Fibroblast of lung (primary cell): ENCODE results near the gene ERGIC3. TPM values are rescaled to one million over a fixed set of nuclear protein-coding genes. Genes with fewer than 3 reads are reported as not detected.

Source experiments
- DNase-seq, 2 donors: peaks; one replicate each; pipeline versions ENCODE4 v3.0.0 to v3.0.0-alpha.2; 2010; ENCODE audit warnings: low read depth in 2 of 2
- H2AFZ ChIP-seq: 2 replicates; pipeline ENCODE4 v1.5.1; 2012; ENCODE audit warnings: low read length, control low read depth, inconsistent platforms
- H3K27ac ChIP-seq: 2 replicates; pipeline ENCODE4 v1.5.1; 2011; ENCODE audit warnings: low read length, control low read depth; ENCODE audit not compliant: insufficient read depth
- H3K27me3 ChIP-seq: 2 replicates; pipeline ENCODE4 v1.5.1; 2011; ENCODE audit warnings: mild to moderate bottlenecking, low read length; ENCODE audit not compliant: control insufficient read depth, insufficient read depth
- H3K36me3 ChIP-seq: 2 replicates; pipeline ENCODE4 v1.5.1; 2011; ENCODE audit warnings: low read length; ENCODE audit not compliant: control insufficient read depth, insufficient read depth
- H3K4me1 ChIP-seq: 2 replicates; pipeline ENCODE4 v1.5.1; 2011; ENCODE audit warnings: low read length; ENCODE audit not compliant: control insufficient read depth, insufficient read depth; ENCODE audit errors: extremely low read depth
- H3K4me2 ChIP-seq: 2 replicates; pipeline ENCODE4 v1.5.1; 2011; ENCODE audit warnings: low read length, control low read depth; ENCODE audit not compliant: insufficient read depth; ENCODE audit errors: extremely low read depth
- H3K4me3 ChIP-seq, 4 experiments: fragments of 200-600 bp in 1 of 4; sonication (generic) in 1 of 4; replicated peaks in 1 of 4; 2 replicates each; pipeline ENCODE4 v1.5.1; 2011 to 2016; ENCODE audit warnings: low read length in 4 of 4, low read depth in 3 of 4, mild to moderate bottlenecking in 3 of 4, control low read depth in 2 of 4, inconsistent platforms in 1 of 4, mixed read lengths in 1 of 4; ENCODE audit not compliant: insufficient read depth in 1 of 4; ENCODE audit errors: control extremely low read depth in 1 of 4
- H3K79me2 ChIP-seq: 2 replicates; pipeline ENCODE4 v1.5.1; 2012; ENCODE audit warnings: mild to moderate bottlenecking, low read length, inconsistent platforms; ENCODE audit not compliant: control insufficient read depth, insufficient read depth
- H3K9ac ChIP-seq: 2 replicates; pipeline ENCODE4 v1.5.1; 2011; ENCODE audit warnings: mild to moderate bottlenecking, low read length, control low read depth; ENCODE audit not compliant: insufficient read depth
- H3K9me3 ChIP-seq: 2 replicates; pipeline ENCODE4 v1.5.1; 2012; ENCODE audit warnings: low read depth, low read length; ENCODE audit not compliant: control insufficient read depth, insufficient read depth
- H4K20me1 ChIP-seq: 2 replicates; pipeline ENCODE4 v1.5.1; 2011; ENCODE audit warnings: low read length; ENCODE audit not compliant: control insufficient read depth, insufficient read depth; ENCODE audit errors: extremely low read depth
- CTCF ChIP-seq, 2 donors: IDR thresholded peaks in 1 of 2; conservative IDR thresholded peaks in 1 of 2; 1 replicate in 1 of 2; 2 replicates in 1 of 2; pipeline ENCODE4 v1.5.1; 2011 to 2012; ENCODE audit warnings: low read length in 2 of 2, control low read depth in 1 of 2, inconsistent platforms in 1 of 2, low read depth in 1 of 2, mild to moderate bottlenecking in 1 of 2
- EZH2 ChIP-seq: IDR thresholded peaks from 2 replicates; pipeline ENCODE4 v1.5.1; 2012; ENCODE audit warnings: low read length, control low read depth, mild to moderate bottlenecking; ENCODE audit errors: missing control alignments
- polyA plus RNA-seq, 2 donors: library from polyadenylated mRNA; depleted of rRNA in 1 of 2; stranded (reverse) in 1 of 2; unstranded in 1 of 2; fragments of >200 nt; gene quantifications; 2 replicates each; pipeline ENCODE4 v1.2.1, GENCODE V29; 2011 to 2012; ENCODE audit warnings: missing spikeins in 1 of 2
- total RNA-seq: library from RNA; depleted of rRNA; stranded (reverse); fragments of >200 nt; gene quantifications from 2 replicates; pipeline ENCODE4 v1.2.1, GENCODE V29; 2014

ERGIC3 gene
- total and polyA plus RNA-seq, 2 donors (not counting 1 experiment from before 2014, with no cell fraction given), result 335 to 355 TPM

- no peak for DNase-seq
- H3K9me3 ChIP-seq, result no peaks in the 10 kb centered on the region
- no peak overlapping the region for H3K4me2 ChIP-seq
Measured at GRCh38 chr20:35575958-35576357, 34.1 kb downstream of the ERGIC3 start.

GRCh38 chr20:35576816-35577215 lies 34.9 kb downstream of the ERGIC3 start:
- H3K4me3 ChIP-seq, result no peak overlapping the region
- no peak for TF ChIP-seq EZH2
- no peak for TF ChIP-seq CTCF (conservative IDR thresholded peaks at IDR 0.05 in 1 of 2, IDR thresholded peaks at IDR 0.05 in 1 of 2; ENCODE audit: low read depth in 1 of 2, low read length in 2 of 2)
- no peak for DNase-seq

More at GRCh38 chr20:35575958-35576357, 34.1 kb downstream of the ERGIC3 start:
- Histone ChIP-seq H3K36me3 (no peaks in the 10 kb centered on the region), H3K27me3 (no peaks in the 10 kb centered on the region), H3K27ac (no peak overlapping the region), H3K4me3 (no peak overlapping the region), H4K20me1 (no peaks in the 10 kb centered on the region), H3K9ac (no peak overlapping the region), H3K79me2 (no peaks in the 10 kb centered on the region), H3K4me1 (no peaks in the 10 kb centered on the region), H2AFZ (no peak overlapping the region)
- TF ChIP-seq EZH2, result no peak
- TF ChIP-seq CTCF (conservative IDR thresholded peaks at IDR 0.05 in 1 of 2, IDR thresholded peaks at IDR 0.05 in 1 of 2; ENCODE audit: low read depth in 1 of 2, low read length in 2 of 2), result no peak

GRCh38 chr20:35578469-35578868 lies 36.6 kb downstream of the ERGIC3 start:
- Histone ChIP-seq H3K36me3 (no peaks in the 10 kb centered on the region), H3K4me3 (no peak overlapping the region), H4K20me1 (no peaks in the 10 kb centered on the region), H3K4me1 (no peaks in the 10 kb centered on the region), H3K27ac (no peak overlapping the region), H3K9ac (no peak overlapping the region), H3K9me3 (no peaks in the 10 kb centered on the region), H3K27me3 (peaks cover 2% of the 10 kb centered on the region), H3K79me2 (no peaks in the 10 kb centered on the region), H3K4me2 (no peak overlapping the region), H2AFZ (no peak overlapping the region)
- TF ChIP-seq CTCF (conservative IDR thresholded peaks at IDR 0.05 in 1 of 2, IDR thresholded peaks at IDR 0.05 in 1 of 2; ENCODE audit: low read depth in 1 of 2, low read length in 2 of 2) (no peak), EZH2 (no peak)
- no peak for DNase-seq

More at GRCh38 chr20:35576816-35577215, 34.9 kb downstream of the ERGIC3 start:
- Histone ChIP-seq H3K27ac (no peak overlapping the region), H3K27me3 (peaks cover 1% of the 10 kb centered on the region), H3K36me3 (no peaks in the 10 kb centered on the region), H3K9ac (no peak overlapping the region), H3K9me3 (no peaks in the 10 kb centered on the region), H3K4me2 (no peak overlapping the region), H4K20me1 (no peaks in the 10 kb centered on the region), H2AFZ (no peak overlapping the region), H3K79me2 (no peaks in the 10 kb centered on the region), H3K4me1 (no peaks in the 10 kb centered on the region)
